Measurements from ENCODE around the gene TRAF2. TPM values are rescaled to one million over a fixed set of nuclear protein-coding genes. Genes with fewer than 3 reads are reported as not detected.

The TRAF2 gene
- total and polyA plus RNA-seq, 2 of the 8 experiments (the other 6 are each of a cell fraction or from before 2014, with no cell fraction given) = 26.9 to 50.2 TPM

- H3K27me3 ChIP-seq (replicated peaks in 1 of 4; ENCODE audit: control insufficient read depth in 3 of 4, extremely low read depth in 1 of 4, insufficient read depth in 3 of 4, low read length in 3 of 4) = no peaks in the 10 kb centered on the region
- H2BK12ac ChIP-seq (ENCODE audit: low read depth, low read length) = no peak overlapping the region
- ChIA-PET CTCF (ENCODE audit: partially characterized antibody) (interaction anchor here (0.9 to 1.7 kb wide), 5 partner anchors 9 to 176 kb away, joined by 3 to 6 read pairs (median 3); no protein-coding TSS in a partner anchor), POLR2A (ENCODE audit: partially characterized antibody) (interaction anchor here (1.0 to 2.7 kb wide), 4 partner anchors 10 to 48 kb away, joined by 3 to 10 read pairs (median 4); no protein-coding TSS in a partner anchor)
- no peak overlapping the region for H2BK15ac ChIP-seq (ENCODE audit: low read length)
- H4K8ac ChIP-seq (ENCODE audit: extremely low read depth, insufficient read depth, low read length) = no peak overlapping the region
- no peak overlapping the region for H3K4ac ChIP-seq (replicated peaks; ENCODE audit: insufficient read length, low read depth, low read length)
- TF ChIP-seq MAFK (IDR thresholded peaks at IDR 0.05; ENCODE audit: low read depth, low read length) (no peak), KDM5A (IDR thresholded peaks at IDR 0.05; ENCODE audit: low read length) (no peak), MAX (IDR thresholded peaks at IDR 0.05) (no peak), TEAD4 (IDR thresholded peaks at IDR 0.05; ENCODE audit: low read depth, low read length) (no peak)
- no peak overlapping the region for H4K5ac ChIP-seq (ENCODE audit: insufficient read length, low read depth, low read length)
- no peak for DNase-seq (ENCODE audit: low read depth in 1 of 2, low spot score in 2 of 2)
- H3K9me3 ChIP-seq (ENCODE audit: insufficient read depth in 2 of 2, low read depth in 1 of 2, low read length in 1 of 2) = no peaks in the 10 kb centered on the region
- no peak overlapping the region for H2BK20ac ChIP-seq (ENCODE audit: low read length)
- H3K27ac ChIP-seq (ENCODE audit: low read depth, low read length) = no peak overlapping the region
- no peak overlapping the region for H3K23ac ChIP-seq (ENCODE audit: insufficient read length)
- H3K4me3 ChIP-seq (ENCODE audit: extremely low read depth in 1 of 4, insufficient read depth in 2 of 4, low read depth in 3 of 4, low read length in 4 of 4) = no peak overlapping the region
- H4K91ac ChIP-seq (replicated peaks; ENCODE audit: insufficient read length, low read length) = no peak overlapping the region
- H3K79me2 ChIP-seq (ENCODE audit: control insufficient read depth in 1 of 2, insufficient read depth in 2 of 2, low read length in 2 of 2) = peaks cover 17 to 65% of the 10 kb centered on the region in 2 experiments; a peak in 3 of 4 replicates
- no peak overlapping the region for H3K4me2 ChIP-seq (ENCODE audit: insufficient read depth in 1 of 2, low read depth in 2 of 2, low read length in 2 of 2)
- peaks cover 5% of the 10 kb centered on the region; the same call in 1 of the 2 replicates for H3K23me2 ChIP-seq (ENCODE audit: low read depth, low read length)
- H3K9ac ChIP-seq (replicated peaks in 1 of 4; ENCODE audit: extremely low read depth in 1 of 4, low read depth in 3 of 4, low read length in 3 of 4) = no peak overlapping the region
- peaks cover 9 to 16% of the 10 kb centered on the region in 2 experiments for H4K20me1 ChIP-seq (replicated peaks in 1 of 2; ENCODE audit: control insufficient read depth in 1 of 2, insufficient read depth in 2 of 2, low read length in 2 of 2)
- no peak overlapping the region for H3K18ac ChIP-seq (ENCODE audit: extremely low read depth, low read length)
- H3K4me1 ChIP-seq (replicated peaks in 1 of 4; ENCODE audit: control insufficient read depth in 3 of 4, insufficient read depth in 4 of 4, low read length in 3 of 4) = peaks cover 0 to 6% (median 2%) of the 10 kb centered on the region in 4 experiments; a peak in 4 of 7 replicates
- H3K36me3 ChIP-seq (ENCODE audit: control insufficient read depth in 2 of 4, insufficient read depth in 4 of 4, low read length in 3 of 4) = peaks cover 0 to 14% (median 0%) of the 10 kb centered on the region in 4 experiments; a peak in 2 of 8 replicates
- peaks cover 13% of the 10 kb centered on the region for H3K79me1 ChIP-seq (ENCODE audit: low read depth, low read length)
- no peak overlapping the region for H3K56ac ChIP-seq (replicated peaks; ENCODE audit: insufficient read length, low read depth, low read length)
- no peak overlapping the region for H2BK5ac ChIP-seq (ENCODE audit: low read depth, low read length)
- no peak overlapping the region for H2AFZ ChIP-seq (ENCODE audit: low read length)
- no peak overlapping the region for H2AK5ac ChIP-seq (ENCODE audit: low read depth, low read length)
- WGBS, 2 experiments (ENCODE audit: extremely low coverage in 1 of 2, insufficient coverage in 1 of 2, insufficient read length in 1 of 2, insufficient replicate concordance in 2 of 2, low coverage in 1 of 2, low lambda C conversion rate in 2 of 2, missing lambda C conversion rate in 1 of 2) = 83% methylated on average over 8 of the region's 8 CpGs; no CpG with 5 or more reads in 1 of the 2 experiments
- H3K14ac ChIP-seq (ENCODE audit: insufficient read length) = no peak overlapping the region
- FAIRE-seq = no peak
- no peak overlapping the region for H2BK120ac ChIP-seq (replicated peaks; ENCODE audit: low read depth, low read length)
Observed at GRCh38 chr9:136888454-136888853, 2.1 kb downstream of the TRAF2 start.

All from H1 (cell line).